Effector memory CD8-positive, alpha-beta T cell (primary cell): Measurements from ENCODE around the gene LPIN2.
A peak's percentile ranks its signal among the peaks of the same experiment; 100 is the strongest.

Experiments
- ATAC-seq: fragments of 150-1000 bp; cut with Tn5 transposase; replicated peaks from 2 replicates; pipeline ENCODE4 v1.10.0; 2021; ENCODE audit warnings: mild to moderate bottlenecking, moderate library complexity
- DNase-seq, 3 experiments: peaks; one replicate each; pipeline ENCODE4 v3.0.0; 2021
- H3K27ac Mint-ChIP-seq, 2 donors: one replicate each; pipeline ENCODE4 v1.8.0; 2022; ENCODE audit warnings: mild to moderate bottlenecking in 2 of 2, mixed read lengths in 2 of 2, moderate library complexity in 2 of 2
- H3K27me3 Mint-ChIP-seq, 2 donors: one replicate each; pipeline ENCODE4 v1.8.0; 2022; ENCODE audit warnings: mixed read lengths in 2 of 2
- H3K36me3 Mint-ChIP-seq: one replicate; pipeline ENCODE4 v1.8.0; 2022; ENCODE audit warnings: mild to moderate bottlenecking, moderate library complexity, mixed read lengths; ENCODE audit not compliant: insufficient read depth
- H3K4me1 Mint-ChIP-seq, 2 donors: one replicate each; pipeline ENCODE4 v1.8.0; 2022; ENCODE audit warnings: low read depth in 2 of 2, mixed read lengths in 2 of 2
- H3K4me3 Mint-ChIP-seq, 2 donors: one replicate each; pipeline ENCODE4 v1.8.0; 2022; ENCODE audit warnings: mild to moderate bottlenecking in 2 of 2, mixed read lengths in 2 of 2, moderate library complexity in 2 of 2
- H3K9me3 Mint-ChIP-seq, 2 donors: one replicate each; pipeline ENCODE4 v1.8.0; 2022; ENCODE audit warnings: mixed read lengths in 2 of 2
- total RNA-seq, 9 experiments: gene quantifications; one replicate each; lab custom pipeline; 2026; lab: John Stamatoyannopoulos, UW

The LPIN2 gene, protein sequence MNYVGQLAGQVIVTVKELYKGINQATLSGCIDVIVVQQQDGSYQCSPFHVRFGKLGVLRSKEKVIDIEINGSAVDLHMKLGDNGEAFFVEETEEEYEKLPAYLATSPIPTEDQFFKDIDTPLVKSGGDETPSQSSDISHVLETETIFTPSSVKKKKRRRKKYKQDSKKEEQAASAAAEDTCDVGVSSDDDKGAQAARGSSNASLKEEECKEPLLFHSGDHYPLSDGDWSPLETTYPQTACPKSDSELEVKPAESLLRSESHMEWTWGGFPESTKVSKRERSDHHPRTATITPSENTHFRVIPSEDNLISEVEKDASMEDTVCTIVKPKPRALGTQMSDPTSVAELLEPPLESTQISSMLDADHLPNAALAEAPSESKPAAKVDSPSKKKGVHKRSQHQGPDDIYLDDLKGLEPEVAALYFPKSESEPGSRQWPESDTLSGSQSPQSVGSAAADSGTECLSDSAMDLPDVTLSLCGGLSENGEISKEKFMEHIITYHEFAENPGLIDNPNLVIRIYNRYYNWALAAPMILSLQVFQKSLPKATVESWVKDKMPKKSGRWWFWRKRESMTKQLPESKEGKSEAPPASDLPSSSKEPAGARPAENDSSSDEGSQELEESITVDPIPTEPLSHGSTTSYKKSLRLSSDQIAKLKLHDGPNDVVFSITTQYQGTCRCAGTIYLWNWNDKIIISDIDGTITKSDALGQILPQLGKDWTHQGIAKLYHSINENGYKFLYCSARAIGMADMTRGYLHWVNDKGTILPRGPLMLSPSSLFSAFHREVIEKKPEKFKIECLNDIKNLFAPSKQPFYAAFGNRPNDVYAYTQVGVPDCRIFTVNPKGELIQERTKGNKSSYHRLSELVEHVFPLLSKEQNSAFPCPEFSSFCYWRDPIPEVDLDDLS
- total RNA-seq, result 175 to 392 (median 267) reads per million in 9 experiments

DNA sequence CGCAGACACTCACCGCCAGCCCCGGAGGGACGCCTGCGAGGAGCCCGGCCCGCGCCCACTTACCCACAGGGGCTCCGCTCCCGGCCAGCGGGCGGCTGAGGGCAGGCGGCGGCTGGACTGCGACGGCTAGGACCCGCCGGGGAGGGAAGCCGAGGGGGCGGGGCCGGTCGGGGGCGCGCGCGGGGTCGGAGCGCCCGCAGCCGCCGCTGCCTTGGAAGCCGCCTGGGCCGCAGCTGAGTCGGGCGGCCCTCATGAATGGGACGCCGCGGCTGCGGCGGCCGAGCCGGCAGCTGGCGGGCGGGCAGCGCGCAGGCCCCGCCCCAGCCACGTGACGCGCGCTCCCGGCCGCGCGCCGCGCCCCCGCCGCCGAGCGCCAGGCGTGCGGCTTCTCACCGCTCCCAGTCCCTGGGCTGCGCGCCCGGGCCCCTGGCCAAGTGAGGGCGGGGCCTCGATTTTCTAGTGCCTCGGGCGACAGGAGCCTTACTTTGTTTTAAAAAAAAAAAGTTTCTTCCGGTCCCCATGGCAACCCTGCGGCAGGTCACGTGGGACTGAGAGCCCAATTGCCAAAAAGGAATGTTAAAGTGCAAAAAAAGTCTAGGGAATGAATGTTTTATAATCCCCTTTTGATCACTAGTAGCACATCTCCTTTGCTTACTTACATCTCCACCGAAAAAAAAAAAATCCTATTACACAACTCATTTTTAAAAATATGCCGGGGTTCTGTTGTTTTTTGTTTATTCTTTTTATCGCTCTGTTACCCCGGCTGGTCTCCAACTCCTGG lies at the start of gene LPIN2:
TSS of gene LPIN2 (minus strand) at position 121 of the 781 bp plus-strand sequence. CDS start 52,304 bp downstream, outside the sequence.
- DNase-seq, result peak; percentile 97 to 98 (median 98)
- peak within 1 kb of the TSS; percentile 93 to 96 for H3K27ac Mint-ChIP-seq
- peaks cover 35% of the 10 kb centered on the region for H3K36me3 Mint-ChIP-seq
- peak within 1 kb of the TSS; percentile 82 to 92 for H3K4me3 Mint-ChIP-seq
- H3K4me1 Mint-ChIP-seq, result peaks cover 18 to 54% of the 10 kb centered on the region in 2 donors
- ATAC-seq, result peak; percentile 85
- peaks cover 9 to 12% of the 10 kb centered on the region in 2 donors for H3K27me3 Mint-ChIP-seq
- no peaks in the 10 kb centered on the region for H3K9me3 Mint-ChIP-seq

DNA sequence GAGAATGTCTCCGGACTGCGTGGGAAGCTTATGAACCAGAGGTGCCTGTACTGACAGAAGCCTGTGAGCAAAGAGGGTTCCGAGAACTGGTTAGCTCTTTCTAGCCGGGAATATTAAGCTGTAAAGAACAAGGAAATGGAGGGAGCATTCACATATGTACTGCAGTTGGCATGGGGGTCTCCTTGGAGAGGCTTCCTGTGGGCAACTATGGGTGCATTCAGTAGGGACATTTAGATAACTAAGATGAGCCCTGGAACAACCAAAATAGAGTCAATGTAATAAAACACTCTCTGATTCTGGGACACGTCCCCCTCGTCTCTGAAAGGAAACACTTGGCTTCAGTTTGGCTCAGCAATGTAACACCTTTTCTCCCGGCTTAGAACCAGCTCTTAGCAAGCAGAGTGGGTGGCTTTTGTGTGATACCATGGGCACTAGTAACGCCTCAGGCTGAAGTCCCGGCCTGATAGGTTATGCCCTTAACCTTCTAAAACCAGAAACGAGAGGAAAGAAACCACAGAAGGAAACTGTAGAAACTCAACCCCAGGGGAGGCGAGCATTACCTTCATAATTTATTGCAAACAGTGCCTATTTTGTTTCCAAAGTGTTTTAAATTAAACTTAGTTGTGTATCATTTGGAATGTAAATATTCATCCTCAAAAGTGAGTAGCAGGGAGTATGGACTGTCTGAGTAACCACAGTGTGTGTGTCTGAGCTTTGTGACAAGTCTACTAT lies 48.8 kb upstream of the LPIN2 start:
- peaks cover 18% of the 10 kb centered on the region for H3K36me3 Mint-ChIP-seq
- peak overlapping the region; percentile 68 to 86 for H3K4me3 Mint-ChIP-seq
- ATAC-seq (peak; percentile 69), DNase-seq (peak; percentile 47 to 57 (median 57))
- H3K4me1 Mint-ChIP-seq, result peaks cover 51 to 74% of the 10 kb centered on the region in 2 donors
- no peaks in the 10 kb centered on the region for H3K27me3 Mint-ChIP-seq
- H3K27ac Mint-ChIP-seq, result peak overlapping the region; percentile 95 to 100
- no peaks in the 10 kb centered on the region for H3K9me3 Mint-ChIP-seq

DNA sequence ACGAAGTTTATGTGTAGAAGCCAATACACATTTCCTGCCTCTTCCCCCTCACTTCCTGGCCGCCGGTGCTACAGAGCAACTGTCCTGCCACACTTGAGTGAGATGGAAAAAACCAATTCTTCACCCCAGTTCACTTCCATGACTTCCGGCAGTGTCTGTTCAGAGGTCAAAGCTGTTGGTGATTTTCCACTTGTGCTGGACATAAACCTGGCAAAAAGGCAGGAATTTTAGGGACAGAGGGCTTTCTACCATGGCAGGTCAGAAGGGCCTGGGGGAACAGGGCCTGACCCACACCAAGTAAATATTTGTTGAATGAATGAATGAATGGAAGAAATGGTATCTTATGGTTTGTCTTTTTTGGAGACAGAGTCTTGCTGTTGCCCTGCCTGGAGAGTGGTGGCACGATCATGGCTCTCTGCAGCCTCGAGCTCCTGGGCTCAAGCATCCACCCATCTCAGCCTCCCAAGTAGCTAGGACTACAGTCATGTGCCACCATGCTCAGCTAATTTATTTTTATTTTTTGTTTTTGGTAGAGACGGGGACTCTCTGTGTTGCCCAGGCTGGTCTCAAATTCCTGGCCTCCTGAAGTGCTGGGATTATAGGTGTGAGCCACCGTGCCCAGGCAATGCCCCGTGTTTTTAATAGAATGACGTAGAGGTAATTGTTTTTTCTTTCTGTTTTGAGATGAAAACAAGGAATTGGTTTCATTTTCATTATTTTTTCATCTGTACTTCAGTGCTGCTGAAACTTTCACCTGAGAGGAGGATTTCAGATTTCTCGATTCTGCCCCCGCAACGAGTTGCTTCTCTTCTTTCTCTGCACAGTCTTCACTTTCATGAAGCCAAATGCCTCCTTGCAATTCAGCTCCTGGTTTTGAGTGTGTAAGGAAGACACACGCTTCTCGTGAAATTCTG lies 48.0 kb upstream of the LPIN2 start:
- H3K27ac Mint-ChIP-seq, result peak overlapping the region; percentile 95 to 100
- H3K4me1 Mint-ChIP-seq, result peaks cover 51 to 72% of the 10 kb centered on the region in 2 donors
- H3K9me3 Mint-ChIP-seq, result no peaks in the 10 kb centered on the region
- peak; percentile 47 for ATAC-seq
- no peaks in the 10 kb centered on the region for H3K27me3 Mint-ChIP-seq
- H3K36me3 Mint-ChIP-seq, result peaks cover 18% of the 10 kb centered on the region
- peak; percentile 19 to 38 (median 21) for DNase-seq
- peak overlapping the region; percentile 68 to 86 for H3K4me3 Mint-ChIP-seq

DNA sequence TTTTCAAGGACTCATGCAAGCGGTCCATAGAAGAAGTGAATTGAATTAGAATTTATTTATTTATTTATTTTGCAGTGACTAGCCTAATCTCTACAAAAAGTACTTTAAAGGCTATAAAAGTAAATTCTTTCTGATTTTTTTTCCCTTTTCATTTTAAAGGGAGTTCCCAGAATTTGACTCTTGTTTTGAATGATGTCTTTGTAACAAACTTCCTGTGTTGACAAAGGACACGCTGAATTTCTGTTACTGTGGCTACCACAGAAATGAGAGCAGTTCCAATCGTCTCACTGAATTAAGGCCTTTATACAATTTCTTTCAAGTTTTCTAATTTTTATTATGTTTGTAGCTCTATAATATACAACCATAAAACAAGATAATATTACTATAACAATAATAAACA lies 46.3 kb upstream of the LPIN2 start:
- peak; percentile 42 for ATAC-seq
- peaks cover 18% of the 10 kb centered on the region for H3K36me3 Mint-ChIP-seq
- no peak for DNase-seq
- peaks cover 51 to 68% of the 10 kb centered on the region in 2 donors for H3K4me1 Mint-ChIP-seq
- H3K27ac Mint-ChIP-seq, result peak overlapping the region; percentile 95 to 100
- H3K9me3 Mint-ChIP-seq, result no peaks in the 10 kb centered on the region
- peak overlapping the region in 1 of 2 donors; percentile 18 for H3K4me3 Mint-ChIP-seq
- peaks cover 0 to 2% of the 10 kb centered on the region in 2 donors for H3K27me3 Mint-ChIP-seq

DNA sequence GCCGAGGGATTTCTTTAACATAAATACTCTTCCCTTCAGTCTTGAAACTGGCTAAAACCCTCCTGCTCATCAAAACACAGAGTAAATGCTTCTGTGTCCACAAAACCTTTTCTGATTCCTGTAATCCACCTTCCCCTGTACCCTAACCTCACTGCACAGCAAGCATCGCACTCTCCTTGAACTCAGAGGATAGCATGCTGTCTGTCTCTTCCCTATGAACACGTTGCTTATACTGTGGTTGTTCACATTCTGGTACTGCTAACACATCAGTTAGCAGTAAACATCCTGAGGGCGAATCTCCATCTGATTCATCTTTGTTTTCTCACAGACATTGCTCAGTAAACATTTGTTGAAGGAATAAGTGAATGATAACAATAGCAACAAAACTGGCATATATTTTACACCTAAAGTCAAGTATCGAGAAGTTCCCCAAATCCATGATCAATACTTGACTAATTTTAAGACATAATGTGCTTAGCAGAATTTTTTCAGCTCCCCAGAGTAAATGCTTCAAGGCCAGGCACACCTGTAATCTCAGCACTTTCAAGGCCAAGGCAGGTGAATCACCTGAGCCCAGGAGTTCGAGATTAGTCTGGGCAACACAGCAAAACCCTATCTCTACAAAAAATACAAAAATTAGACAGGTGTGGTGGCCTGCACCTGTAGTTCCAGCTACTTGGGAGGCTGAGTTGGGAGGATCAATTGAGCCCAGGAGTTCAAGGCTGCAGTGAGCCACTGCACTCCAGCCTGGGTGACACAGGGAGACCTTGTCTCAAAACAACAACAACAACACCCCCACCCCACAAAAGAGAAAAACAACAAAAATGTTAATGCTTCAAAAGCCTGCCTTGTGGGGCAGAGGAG lies 45.6 kb upstream of the LPIN2 start:
- Mint-ChIP-seq H3K27ac (peak overlapping the region; percentile 95 to 100), H3K27me3 (peaks cover 0 to 4% of the 10 kb centered on the region in 2 donors), H3K9me3 (no peaks in the 10 kb centered on the region), H3K4me1 (peaks cover 51 to 67% of the 10 kb centered on the region in 2 donors), H3K4me3 (peak overlapping the region; percentile 18 to 37), H3K36me3 (peaks cover 18% of the 10 kb centered on the region)
- peak; percentile 20 to 45 (median 24) for DNase-seq
- peak; percentile 49 for ATAC-seq

DNA sequence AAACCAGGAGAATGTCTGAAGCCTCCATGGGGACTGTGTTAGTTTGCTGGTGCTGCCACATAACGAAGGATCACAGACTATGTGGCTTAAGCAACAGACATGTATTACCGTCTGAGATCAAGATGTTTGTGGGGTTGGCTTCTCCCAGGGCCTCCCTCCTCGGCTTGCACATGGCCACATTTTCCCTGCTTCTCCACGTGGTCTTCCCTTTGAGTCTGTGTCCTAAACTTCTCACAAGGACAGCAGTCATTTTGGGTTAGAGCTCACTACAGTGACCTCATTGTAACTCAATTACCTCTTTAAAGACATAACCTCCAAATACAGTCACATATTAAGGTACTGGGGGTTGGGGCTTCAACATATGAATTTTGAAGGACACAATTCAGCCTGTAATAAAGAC lies 44.6 kb upstream of the LPIN2 start:
- Mint-ChIP-seq H3K27ac (peak overlapping the region; percentile 95 to 100), H3K4me1 (peaks cover 47 to 58% of the 10 kb centered on the region in 2 donors), H3K4me3 (no peak overlapping the region), H3K27me3 (peaks cover 0 to 4% of the 10 kb centered on the region in 2 donors), H3K9me3 (no peaks in the 10 kb centered on the region), H3K36me3 (peaks cover 18% of the 10 kb centered on the region)
- ATAC-seq (no peak), DNase-seq (no peak)

DNA sequence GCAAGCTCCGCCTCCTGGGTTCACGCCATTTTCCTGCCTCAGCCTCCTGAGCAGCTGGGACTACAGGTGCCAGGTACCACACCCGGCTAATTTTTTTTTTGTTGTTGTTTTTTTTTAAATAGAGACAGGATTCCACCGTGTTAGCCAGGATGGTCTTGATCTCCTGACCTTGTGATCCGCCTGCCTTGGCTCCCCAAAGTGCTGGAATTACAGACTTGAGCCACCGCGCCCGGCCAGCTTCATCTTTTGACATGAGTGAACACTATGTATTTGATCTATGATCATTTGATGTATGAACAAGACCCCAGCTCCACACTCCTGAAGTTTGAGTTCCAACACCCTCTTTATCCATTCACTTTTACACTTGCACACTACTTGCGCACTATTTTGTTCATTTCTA lies 43.4 kb upstream of the LPIN2 start:
- peaks cover 43 to 52% of the 10 kb centered on the region in 2 donors for H3K4me1 Mint-ChIP-seq
- peak overlapping the region; percentile 95 to 100 for H3K27ac Mint-ChIP-seq
- no peaks in the 10 kb centered on the region for H3K9me3 Mint-ChIP-seq
- no peak for DNase-seq
- peak overlapping the region in 1 of 2 donors; percentile 32 for H3K4me3 Mint-ChIP-seq
- H3K36me3 Mint-ChIP-seq, result peaks cover 12% of the 10 kb centered on the region
- H3K27me3 Mint-ChIP-seq, result peaks cover 0 to 4% of the 10 kb centered on the region in 2 donors
- ATAC-seq, result no peak

DNA sequence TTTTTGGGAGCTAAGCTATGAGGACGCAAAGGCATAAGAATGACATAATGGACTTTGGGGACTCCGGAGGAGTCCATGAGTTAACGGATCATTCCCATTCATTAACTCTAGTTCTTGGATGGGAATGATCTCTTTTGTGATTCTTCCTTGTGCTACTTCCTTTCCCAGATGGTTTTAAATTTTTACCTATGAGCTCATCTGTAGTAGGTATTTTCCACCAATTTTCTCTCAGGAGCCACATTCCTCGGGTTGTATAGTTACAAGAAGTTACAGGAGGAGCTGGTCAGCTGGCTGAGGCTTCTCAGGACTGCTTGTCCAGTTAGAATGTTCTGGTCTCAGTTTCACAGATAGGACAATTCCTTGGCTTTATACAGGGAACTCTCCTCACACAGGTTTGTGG lies 42.9 kb upstream of the LPIN2 start:
- Mint-ChIP-seq H3K27ac (peak overlapping the region in 1 of 2 donors; percentile 95), H3K27me3 (peaks cover 0 to 4% of the 10 kb centered on the region in 2 donors), H3K4me1 (peaks cover 38 to 47% of the 10 kb centered on the region in 2 donors), H3K4me3 (no peak overlapping the region), H3K36me3 (peaks cover 7% of the 10 kb centered on the region), H3K9me3 (no peaks in the 10 kb centered on the region)
- ATAC-seq, result no peak
- DNase-seq, result no peak

DNA sequence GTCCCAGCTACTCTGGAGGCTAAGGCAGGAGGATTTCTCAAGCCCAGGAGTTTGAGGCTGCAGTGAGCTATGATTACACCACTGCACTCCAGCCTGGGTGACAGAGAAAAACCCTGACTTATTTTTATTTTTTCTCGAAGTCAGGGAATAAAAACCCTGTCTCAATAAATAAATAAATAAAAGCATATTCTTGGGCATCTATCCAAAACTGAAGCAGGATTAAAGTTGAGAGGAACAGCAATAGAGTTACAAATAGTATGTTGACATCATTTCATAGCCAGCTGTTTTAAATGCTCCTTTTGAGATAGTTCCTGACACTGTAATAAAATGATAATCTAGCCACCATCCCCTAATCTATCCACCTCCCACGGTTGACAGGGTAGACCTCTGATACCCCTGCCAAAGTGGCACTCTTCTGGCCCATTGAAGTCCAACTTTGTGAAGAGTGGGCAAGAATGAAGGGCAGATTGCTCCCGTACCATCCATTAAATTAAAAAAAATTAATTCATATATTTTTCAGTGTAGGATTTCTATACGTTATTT lies 42.3 kb upstream of the LPIN2 start:
- DNase-seq (no peak), ATAC-seq (no peak)
- Mint-ChIP-seq H3K27me3 (peaks cover 0 to 4% of the 10 kb centered on the region in 2 donors), H3K9me3 (no peaks in the 10 kb centered on the region), H3K36me3 (peaks cover 2% of the 10 kb centered on the region), H3K27ac (no peak overlapping the region), H3K4me3 (no peak overlapping the region), H3K4me1 (peaks cover 33 to 41% of the 10 kb centered on the region in 2 donors)

DNA sequence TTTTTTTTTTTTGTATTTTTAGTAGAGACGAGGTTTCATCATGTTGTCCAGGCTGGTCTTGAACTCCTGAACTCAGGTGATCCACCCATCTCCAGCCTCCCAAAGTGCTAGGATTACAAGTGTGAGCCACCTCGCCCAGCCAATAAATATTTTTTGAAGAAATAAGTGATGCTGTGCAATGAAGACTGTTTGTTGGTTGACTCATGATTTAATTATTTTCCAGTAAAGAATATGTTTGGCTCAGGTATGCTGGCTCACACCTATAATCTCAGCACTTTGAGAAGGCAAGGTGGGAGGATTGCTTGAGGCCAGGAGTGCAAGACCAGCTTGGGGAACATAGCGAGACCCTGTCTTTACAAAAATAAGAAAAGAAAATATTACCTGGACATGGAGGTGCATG lies 41.8 kb upstream of the LPIN2 start:
- Mint-ChIP-seq H3K27me3 (peaks cover 0 to 4% of the 10 kb centered on the region in 2 donors), H3K9me3 (no peaks in the 10 kb centered on the region), H3K27ac (peak overlapping the region in 1 of 2 donors; percentile 20), H3K36me3 (no peaks in the 10 kb centered on the region), H3K4me3 (no peak overlapping the region), H3K4me1 (peaks cover 31 to 39% of the 10 kb centered on the region in 2 donors)
- DNase-seq (no peak), ATAC-seq (no peak)
